HCT116 (cell line): ENCODE results near the gene EPG5. TPM values are rescaled to one million over a fixed set of nuclear protein-coding genes. Genes with fewer than 3 reads are reported as not detected.

Experiments
- ATAC-seq: fragments of 200-7000 bp; cut with Tn5 transposase; 2 replicates; pipeline ENCODE4 v1.9.1; 2020; ENCODE audit warnings: mild to moderate bottlenecking, moderate library complexity
- BruUV-seq: library from RNA; stranded (reverse); fragments of 400-500 nt; replicated peaks from 2 replicates; lab custom pipeline; 2021; lab: Mats Ljungman, UMichigan
- CTCF ChIA-PET: fragments of 300-600 bp; sonication (Branson Sonifier 250); formaldehyde crosslinking; loops from one replicate; lab custom pipeline; 2021; ENCODE audit warnings: antibody characterized with exemption; lab: Charles Lee
- POLR2A ChIA-PET: fragments of 300-600, 350-600 bp; sonication (Branson Sonifier 250); formaldehyde crosslinking; loops from one replicate; lab custom pipeline; 2021; ENCODE audit warnings: antibody characterized with exemption; lab: Charles Lee
- RAD21 ChIA-PET, 2 experiments: fragments of 300-600 bp; sonication (Branson Sonifier 250); formaldehyde crosslinking; loops; one replicate each; lab custom pipeline; 2023; ENCODE audit warnings: low total read pairs in 2 of 2; ENCODE audit not compliant: uncharacterized antibody in 2 of 2, unreplicated experiment in 2 of 2, low non-redundant PET in 1 of 2; lab: Charles Lee
- DNase-seq: peaks from one replicate; pipeline ENCODE4 v3.0.0-alpha.2; 2010; ENCODE audit warnings: low read depth, low spot score
- H2AFZ ChIP-seq: fragments of 200-600 bp; shearing (Covaris generic), sonication (generic); 2 replicates; pipeline ENCODE4 v1.6.1; 2017; ENCODE audit warnings: low read depth, mixed run types, mixed read lengths, antibody characterized with exemption, low read length; ENCODE audit not compliant: poor library complexity, severe bottlenecking
- H3K27ac ChIP-seq: 2 replicates; pipeline ENCODE4 v1.5.1; 2012; ENCODE audit warnings: low read depth, low read length
- H3K27me3 ChIP-seq: fragments of 200-600 bp; sonication (generic); 2 replicates; pipeline ENCODE4 v1.6.1; 2016; ENCODE audit warnings: mixed run types, low read length, mixed read lengths; ENCODE audit not compliant: insufficient read depth
- H3K36me3 ChIP-seq, 2 experiments: fragments of 200-500 bp in 1 of 2; fragments of 200-600 bp in 1 of 2; sonication (Bioruptor generic) in 1 of 2; sonication (generic) in 1 of 2; 2 replicates each; pipeline versions ENCODE4 v1.5.1 to v1.6.1; 2014 to 2016; ENCODE audit warnings: low read length in 2 of 2, inconsistent platforms in 1 of 2, mixed read lengths in 1 of 2, mixed run types in 1 of 2; ENCODE audit not compliant: insufficient read depth in 2 of 2, control insufficient read depth in 1 of 2
- H3K4me1 ChIP-seq, 2 experiments: fragments of 200-600 bp in 1 of 2; sonication (generic) in 1 of 2; 2 replicates each; pipeline versions ENCODE4 v1.5.1 to v1.6.1; 2012 to 2017; ENCODE audit warnings: low read length in 2 of 2, inconsistent platforms in 1 of 2, mild to moderate bottlenecking in 1 of 2, mixed read lengths in 1 of 2, mixed run types in 1 of 2, moderate library complexity in 1 of 2; ENCODE audit not compliant: insufficient read depth in 2 of 2, control insufficient read depth in 1 of 2
- H3K4me2 ChIP-seq: fragments of 200-600 bp; sonication (generic); 2 replicates; pipeline ENCODE4 v1.6.1; 2017; ENCODE audit warnings: mixed run types, low read length, mixed read lengths
- H3K4me3 ChIP-seq, 2 experiments: fragments of 200-600 bp in 1 of 2; sonication (generic) in 1 of 2; replicated peaks in 1 of 2; 2 replicates each; pipeline ENCODE4 v1.5.1; 2011 to 2016; ENCODE audit warnings: low read length in 2 of 2, control low read depth in 1 of 2, low read depth in 1 of 2, mild to moderate bottlenecking in 1 of 2, mixed read lengths in 1 of 2, mixed run types in 1 of 2
- H3K79me2 ChIP-seq: fragments of 200-600 bp; sonication (generic); 2 replicates; pipeline ENCODE4 v1.6.1; 2017; ENCODE audit warnings: mild to moderate bottlenecking, mixed run types, low read length, moderate library complexity, mixed read lengths; ENCODE audit not compliant: insufficient read depth
- H3K9ac ChIP-seq: fragments of 200-600 bp; sonication (generic); 2 replicates; pipeline ENCODE4 v1.6.1; 2016; ENCODE audit warnings: low read length, mixed read lengths
- H3K9me2 ChIP-seq: fragments of 200-600 bp; sonication (generic), shearing (Covaris generic); 2 replicates; pipeline ENCODE4 v1.6.1; 2017; ENCODE audit warnings: mixed run types, mild to moderate bottlenecking, moderate library complexity; ENCODE audit not compliant: insufficient read depth
- H3K9me3 ChIP-seq, 2 experiments: fragments of 200-500 bp in 1 of 2; fragments of 200-600 bp in 1 of 2; sonication (Bioruptor generic) in 1 of 2; sonication (generic) in 1 of 2; 2 replicates each; pipeline ENCODE4 v1.6.1; 2014 to 2017; ENCODE audit warnings: low read length in 2 of 2, mixed read lengths in 2 of 2, inconsistent platforms in 1 of 2, low read depth in 1 of 2, mild to moderate bottlenecking in 1 of 2, mixed run types in 1 of 2, moderate library complexity in 1 of 2; ENCODE audit not compliant: control insufficient read depth in 1 of 2, insufficient read depth in 1 of 2
- H4K20me1 ChIP-seq: fragments of 200-600 bp; sonication (generic), shearing (Covaris generic); 2 replicates; pipeline ENCODE4 v1.6.1; 2017; ENCODE audit warnings: mixed run types, mild to moderate bottlenecking, moderate library complexity; ENCODE audit not compliant: insufficient read depth
- EGR1 ChIP-seq: IDR thresholded peaks from 2 replicates; pipeline ENCODE4 v1.6.1; 2012; ENCODE audit warnings: low read depth
- FOSL1 ChIP-seq: IDR thresholded peaks from 2 replicates; pipeline ENCODE4 v1.6.1; 2012; ENCODE audit warnings: low read depth
- REST ChIP-seq: IDR thresholded peaks from 2 replicates; pipeline ENCODE4 v1.6.1; 2012; ENCODE audit warnings: low read depth
- SP1 ChIP-seq: IDR thresholded peaks from 2 replicates; pipeline ENCODE4 v1.6.1; 2012; ENCODE audit warnings: low read depth
- TCF7L2 ChIP-seq: IDR thresholded peaks from 2 replicates; pipeline ENCODE4 v1.7.0; 2011; ENCODE audit warnings: borderline replicate concordance, inconsistent platforms; ENCODE audit not compliant: insufficient read depth, insufficient read length; ENCODE audit errors: extremely low read depth
- YY1 ChIP-seq: IDR thresholded peaks from 2 replicates; pipeline ENCODE4 v1.6.1; 2011; ENCODE audit warnings: low read length, low read depth, moderate library complexity, mild to moderate bottlenecking; ENCODE audit not compliant: insufficient replicate concordance; ENCODE audit errors: extremely low read depth
- ZBTB33 ChIP-seq: IDR thresholded peaks from 2 replicates; pipeline ENCODE4 v1.6.1; 2011; ENCODE audit warnings: mild to moderate bottlenecking, low read length, moderate library complexity; ENCODE audit not compliant: insufficient replicate concordance; ENCODE audit errors: extremely low read depth
- intact Hi-C: fragments of 100-400 bp; cut with micrococcal nuclease; formaldehyde crosslinking; loops from 2 replicates; pipeline ENCODE4 v1.10.0; 2022
- total RNA-seq: library from RNA; stranded (reverse); gene quantifications from one replicate; pipeline ENCODE4 v1.2.1, GENCODE V29; 2021; ENCODE audit not compliant: unreplicated experiment

The EPG5 gene
- total RNA-seq, 1 experiment from 2014 or later: 12.9 TPM

GRCh38 chr18:45939236-45939635 lies 27.9 kb downstream of the EPG5 start:
- H3K27me3 ChIP-seq: no peaks in the 10 kb centered on the region
- no peaks in the 10 kb centered on the region for H3K9me3 ChIP-seq
- H3K4me3 ChIP-seq: no peak overlapping the region
- CTCF ChIA-PET: no interaction called here
- DNase-seq (no peak), ATAC-seq (no peak)
- peaks cover 0 to 10% of the 10 kb centered on the region in 2 experiments; a peak in 2 of 4 replicates for H3K4me1 ChIP-seq
- RAD21 ChIA-PET: no interaction called here
- no peak overlapping the region for H3K9ac ChIP-seq
- no peaks in the 10 kb centered on the region for H3K9me2 ChIP-seq
- POLR2A ChIA-PET: no interaction called here
- no peak overlapping the region for H2AFZ ChIP-seq
- no peak overlapping the region for H3K27ac ChIP-seq
- no peaks in the 10 kb centered on the region for H4K20me1 ChIP-seq
- intact Hi-C loops: no loop called here
- BruUV-seq: no TSS peak
- peaks cover 8 to 15% of the 10 kb centered on the region in 2 experiments; a peak in 3 of 4 replicates for H3K36me3 ChIP-seq
- TF ChIP-seq REST (no peak), SP1 (no peak), FOSL1 (no peak), YY1 (no peak), EGR1 (no peak), ZBTB33 (no peak), TCF7L2 (no peak)
- no peaks in the 10 kb centered on the region for H3K79me2 ChIP-seq
- no peak overlapping the region for H3K4me2 ChIP-seq
